Measurements from ENCODE around the gene WDSUB1.

WDSUB1 gene

DNA sequence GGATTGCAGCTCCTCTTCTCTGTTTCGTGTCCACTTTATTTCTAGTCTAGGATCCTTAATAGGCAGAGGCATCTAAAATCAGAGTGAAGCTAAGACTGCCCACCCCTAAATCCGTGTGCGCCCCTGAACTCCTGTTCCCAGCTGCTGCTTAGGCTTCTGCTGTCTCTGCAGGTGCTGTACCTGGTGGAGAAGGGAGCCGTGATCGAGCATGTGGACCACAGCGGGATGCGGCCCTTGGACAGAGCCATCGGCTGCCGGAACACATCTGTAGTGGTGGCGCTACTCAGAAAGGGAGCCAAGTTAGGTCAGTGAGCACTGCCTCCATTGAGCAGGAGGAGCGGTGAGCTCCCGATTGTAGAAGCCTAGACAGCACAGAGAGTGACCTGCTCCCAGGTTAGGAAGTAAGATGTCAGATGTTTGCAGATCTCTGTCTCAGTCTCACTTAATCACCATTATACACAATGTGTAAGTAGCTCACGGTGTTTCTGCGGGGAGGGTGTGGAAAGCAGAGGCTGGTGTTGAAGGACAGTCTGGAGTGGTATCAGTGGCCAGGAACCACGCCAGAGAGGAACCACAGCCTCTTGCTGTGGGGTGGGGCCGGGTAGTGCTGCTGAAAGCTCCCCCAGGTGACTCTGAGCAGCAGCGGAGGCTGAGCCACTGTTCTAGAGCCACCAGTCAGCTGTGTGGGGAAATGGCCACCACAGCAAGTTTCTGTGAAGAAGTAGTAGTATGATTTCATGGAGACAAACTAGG, 62.3 kb downstream of the WDSUB1 start:
- no peak overlapping the region for H3K4me3 ChIP-seq (ENCODE audit: low read depth, low read length)
- TF ChIP-seq, protein P1, sequence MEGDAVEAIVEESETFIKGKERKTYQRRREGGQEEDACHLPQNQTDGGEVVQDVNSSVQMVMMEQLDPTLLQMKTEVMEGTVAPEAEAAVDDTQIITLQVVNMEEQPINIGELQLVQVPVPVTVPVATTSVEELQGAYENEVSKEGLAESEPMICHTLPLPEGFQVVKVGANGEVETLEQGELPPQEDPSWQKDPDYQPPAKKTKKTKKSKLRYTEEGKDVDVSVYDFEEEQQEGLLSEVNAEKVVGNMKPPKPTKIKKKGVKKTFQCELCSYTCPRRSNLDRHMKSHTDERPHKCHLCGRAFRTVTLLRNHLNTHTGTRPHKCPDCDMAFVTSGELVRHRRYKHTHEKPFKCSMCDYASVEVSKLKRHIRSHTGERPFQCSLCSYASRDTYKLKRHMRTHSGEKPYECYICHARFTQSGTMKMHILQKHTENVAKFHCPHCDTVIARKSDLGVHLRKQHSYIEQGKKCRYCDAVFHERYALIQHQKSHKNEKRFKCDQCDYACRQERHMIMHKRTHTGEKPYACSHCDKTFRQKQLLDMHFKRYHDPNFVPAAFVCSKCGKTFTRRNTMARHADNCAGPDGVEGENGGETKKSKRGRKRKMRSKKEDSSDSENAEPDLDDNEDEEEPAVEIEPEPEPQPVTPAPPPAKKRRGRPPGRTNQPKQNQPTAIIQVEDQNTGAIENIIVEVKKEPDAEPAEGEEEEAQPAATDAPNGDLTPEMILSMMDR (IDR thresholded peaks at IDR 0.05; ENCODE audit: low read depth, low read length) = no peak

DNA sequence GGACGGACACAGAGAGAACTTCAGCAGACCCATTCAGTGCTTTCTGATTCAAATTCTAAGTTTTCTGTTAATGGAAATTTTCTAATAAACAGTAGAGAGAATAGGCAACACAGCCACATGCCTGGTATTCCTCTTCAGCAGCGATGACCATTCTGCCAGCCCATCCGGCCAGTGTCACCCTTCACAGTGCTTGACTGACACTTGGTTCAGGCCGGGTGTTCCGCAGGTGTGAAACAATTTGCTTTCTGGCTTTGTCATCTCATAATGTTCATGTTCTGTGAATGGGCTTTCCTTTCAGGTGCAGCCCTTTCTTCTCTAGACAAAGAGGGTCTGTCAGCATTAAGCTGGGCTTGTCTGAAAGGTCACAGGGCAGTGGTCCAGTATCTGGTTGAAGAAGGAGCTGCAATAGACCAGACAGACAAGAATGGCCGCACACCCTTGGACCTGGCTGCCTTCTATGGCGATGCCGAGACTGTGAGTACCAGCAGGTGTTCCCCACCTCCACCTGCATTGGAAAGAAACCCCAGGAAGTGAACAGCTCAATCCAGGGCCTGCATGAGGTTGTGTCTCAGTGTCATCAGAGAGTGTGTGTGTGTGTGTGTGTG, 67.0 kb downstream of the WDSUB1 start:
- TF ChIP-seq, protein P1 (IDR thresholded peaks at IDR 0.05; ENCODE audit: low read depth, low read length) = no peak
- no peak overlapping the region for H3K4me3 ChIP-seq (ENCODE audit: low read depth, low read length)

DNA sequence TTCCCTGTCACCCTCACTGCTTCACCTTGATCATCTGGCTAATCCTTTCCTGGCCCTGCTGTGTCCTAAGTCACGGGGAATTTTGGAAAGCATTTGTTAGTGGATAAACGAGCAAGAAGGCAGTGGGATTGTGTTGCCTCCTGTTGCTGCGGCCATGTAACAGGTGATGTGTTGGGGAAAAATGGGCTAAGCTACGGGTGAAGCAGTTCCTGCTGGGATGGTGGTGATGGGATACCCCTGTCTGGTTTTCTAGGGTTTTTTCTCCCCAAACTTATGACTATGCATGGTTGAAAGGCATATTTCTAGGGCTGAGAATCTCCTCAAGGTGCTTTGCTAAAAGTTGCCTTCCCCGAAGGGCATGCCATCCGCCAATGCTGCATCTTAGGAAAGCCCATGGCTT, 68.1 kb downstream of the WDSUB1 start:
- TF ChIP-seq, protein P1 (IDR thresholded peaks at IDR 0.05; ENCODE audit: low read depth, low read length) = no peak
- no peak overlapping the region for H3K4me3 ChIP-seq (ENCODE audit: low read depth, low read length)

DNA sequence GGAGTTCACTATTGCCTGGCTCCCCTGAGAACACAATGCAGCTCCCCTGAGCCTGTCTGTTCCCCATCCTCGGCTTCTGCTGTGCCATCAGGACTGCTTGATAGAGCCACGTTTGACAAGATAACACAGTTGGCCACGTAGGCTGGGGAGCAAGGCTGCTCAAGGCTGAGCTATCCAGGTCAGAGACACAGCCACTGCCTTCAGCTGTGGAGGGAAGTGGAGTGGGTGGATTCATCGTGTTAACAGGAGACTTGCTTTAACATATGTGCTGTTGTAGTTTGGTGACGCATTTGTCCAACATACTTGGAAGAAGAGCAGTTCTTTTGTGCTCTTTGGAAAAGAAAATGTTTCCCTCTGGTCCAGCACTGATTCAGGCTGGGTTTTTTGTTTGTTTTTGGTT, 68.8 kb downstream of the WDSUB1 start:
- TF ChIP-seq, protein P1 (IDR thresholded peaks at IDR 0.05; ENCODE audit: low read depth, low read length) = no peak
- H3K4me3 ChIP-seq (ENCODE audit: low read depth, low read length) = no peak overlapping the region

DNA sequence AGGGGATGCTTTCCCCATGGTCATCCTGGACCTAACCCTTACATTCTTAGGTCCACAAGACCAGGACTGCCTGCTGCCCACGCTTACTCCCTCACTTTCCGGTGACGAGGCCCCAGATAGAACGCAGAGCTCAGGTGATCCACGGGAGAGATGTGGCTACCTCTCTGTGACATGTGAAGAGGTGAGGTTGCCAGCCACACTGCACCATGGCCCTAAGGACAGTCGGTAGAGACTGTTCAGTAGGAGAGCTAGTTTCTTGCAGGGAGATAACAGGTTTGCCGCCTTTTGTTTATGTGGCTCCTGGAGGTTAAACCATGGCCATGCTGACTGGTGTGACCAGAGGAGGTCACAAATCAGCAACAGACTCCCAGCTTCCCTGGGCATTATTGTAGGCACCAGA, 71.4 kb downstream of the WDSUB1 start:
- TF ChIP-seq, protein P1 (IDR thresholded peaks at IDR 0.05; ENCODE audit: low read depth, low read length) = no peak
- no peak overlapping the region for H3K4me3 ChIP-seq (ENCODE audit: low read depth, low read length)

DNA sequence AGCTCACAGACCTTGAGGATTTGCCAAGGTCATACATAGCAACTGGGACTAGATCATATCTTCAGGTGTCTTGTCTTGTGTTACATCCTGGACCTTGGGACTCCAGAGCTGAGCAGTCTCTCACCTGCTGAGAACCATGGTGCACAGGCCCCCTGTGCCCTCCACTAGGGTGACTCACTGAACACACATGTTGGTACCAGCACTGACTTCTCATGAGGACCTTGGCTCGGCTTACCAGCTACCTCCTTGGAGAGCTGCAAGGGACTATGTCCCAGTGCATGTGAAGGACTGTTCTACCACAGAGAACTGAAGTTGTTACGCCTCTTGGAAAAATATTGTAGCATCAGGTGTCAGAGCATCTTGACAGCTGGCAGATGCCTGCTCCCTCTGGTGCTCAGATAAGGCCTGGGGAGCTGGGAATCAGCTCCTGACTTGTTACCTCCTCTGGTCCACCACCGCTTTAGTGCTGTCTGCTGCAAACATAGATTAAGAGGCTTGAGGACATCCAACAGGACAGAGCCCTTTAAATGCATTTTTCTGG, 72.1 kb downstream of the WDSUB1 start:
- TF ChIP-seq, protein P1 (IDR thresholded peaks at IDR 0.05; ENCODE audit: low read depth, low read length) = no peak
- no peak overlapping the region for H3K4me3 ChIP-seq (ENCODE audit: low read depth, low read length)

DNA sequence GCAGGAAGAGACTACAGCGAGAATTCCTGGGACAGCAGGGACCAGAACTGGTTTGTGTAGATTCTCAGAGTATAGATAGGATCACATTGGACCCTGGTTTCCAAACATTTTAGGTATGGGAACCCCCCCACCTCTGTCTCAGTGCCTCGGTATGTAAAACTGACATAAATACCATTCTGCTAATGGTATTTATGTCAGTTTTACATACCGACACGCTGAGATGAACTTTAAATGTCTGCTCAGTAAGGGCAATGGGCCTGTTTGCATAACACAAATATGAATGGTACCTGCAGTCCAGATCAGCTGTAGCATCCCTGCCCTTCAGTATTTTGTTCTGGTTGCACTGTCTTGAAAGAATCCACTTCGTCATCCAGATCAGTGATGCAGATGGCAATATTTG, 73.2 kb downstream of the WDSUB1 start:
- H3K4me3 ChIP-seq (ENCODE audit: low read depth, low read length) = no peak overlapping the region
- TF ChIP-seq, protein P1 (IDR thresholded peaks at IDR 0.05; ENCODE audit: low read depth, low read length) = no peak
